Measurements from ENCODE around the gene SPINT2. TPM values are rescaled to one million over a fixed set of nuclear protein-coding genes. Genes with fewer than 3 reads are reported as not detected.

Gene SPINT2
- total and polyA plus RNA-seq, 2 of the 13 experiments (the other 11 are each of a cell fraction or from before 2014, with no cell fraction given), result 0.31 to 0.77 TPM

DNA sequence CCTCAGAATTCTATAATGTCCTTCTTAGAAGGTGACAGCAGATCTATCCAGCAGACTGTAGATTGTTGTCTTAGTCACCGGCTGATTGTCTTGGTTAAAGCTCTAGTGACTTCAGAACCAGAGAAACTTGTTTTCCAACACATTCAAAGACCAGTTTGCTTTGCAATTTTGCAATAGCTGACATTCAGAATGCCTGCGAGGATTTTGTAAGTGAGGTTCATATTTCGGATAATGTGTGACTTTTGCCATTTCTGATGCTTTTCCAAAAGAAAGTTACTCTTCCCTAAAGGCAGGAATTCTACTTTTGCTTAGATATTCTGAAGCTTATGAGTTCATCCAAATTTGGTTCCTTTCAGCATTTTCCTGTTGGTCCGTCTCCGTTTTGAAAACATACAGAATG is 13.2 kb downstream of the SPINT2 start:
- no TSS peak for BruUV-seq (replicated peaks)
- FAIRE-seq (no peak), ATAC-seq (no peak), DNase-seq (ENCODE audit: low spot score) (no peak)
- no peaks in the 10 kb centered on the region for H3K9me3 ChIP-seq (ENCODE audit: low read length)
- peaks cover 0 to 1% of the 10 kb centered on the region in 2 experiments; a peak in 1 of 5 replicates for H3K27me3 ChIP-seq (ENCODE audit: control insufficient read depth in 1 of 2, insufficient read depth in 2 of 2, low read length in 2 of 2)
- peaks cover 26% of the 10 kb centered on the region for H3K4me1 ChIP-seq (ENCODE audit: insufficient read depth, low read length)
- no peak overlapping the region for H3K4me2 ChIP-seq (ENCODE audit: low read depth, low read length)
- TF ChIP-seq ZKSCAN5 (CRISPR knock-in tag; IDR thresholded peaks at IDR 0.05) (no peak), CENPX (CRISPR knock-in tag; IDR thresholded peaks at IDR 0.05) (no peak), ZNF451 (CRISPR knock-in tag; IDR thresholded peaks at IDR 0.05) (no peak), ZNF672 (CRISPR knock-in tag; IDR thresholded peaks at IDR 0.05) (no peak), U2AF2 (IDR thresholded peaks at IDR 0.05; ENCODE audit: low read depth, low read length) (no peak)
- TF ChIP-seq, protein P1, sequence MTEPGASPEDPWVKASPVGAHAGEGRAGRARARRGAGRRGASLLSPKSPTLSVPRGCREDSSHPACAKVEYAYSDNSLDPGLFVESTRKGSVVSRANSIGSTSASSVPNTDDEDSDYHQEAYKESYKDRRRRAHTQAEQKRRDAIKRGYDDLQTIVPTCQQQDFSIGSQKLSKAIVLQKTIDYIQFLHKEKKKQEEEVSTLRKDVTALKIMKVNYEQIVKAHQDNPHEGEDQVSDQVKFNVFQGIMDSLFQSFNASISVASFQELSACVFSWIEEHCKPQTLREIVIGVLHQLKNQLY (CRISPR knock-in tag; IDR thresholded peaks at IDR 0.05), result no peak
- TF ChIP-seq, protein P2, sequence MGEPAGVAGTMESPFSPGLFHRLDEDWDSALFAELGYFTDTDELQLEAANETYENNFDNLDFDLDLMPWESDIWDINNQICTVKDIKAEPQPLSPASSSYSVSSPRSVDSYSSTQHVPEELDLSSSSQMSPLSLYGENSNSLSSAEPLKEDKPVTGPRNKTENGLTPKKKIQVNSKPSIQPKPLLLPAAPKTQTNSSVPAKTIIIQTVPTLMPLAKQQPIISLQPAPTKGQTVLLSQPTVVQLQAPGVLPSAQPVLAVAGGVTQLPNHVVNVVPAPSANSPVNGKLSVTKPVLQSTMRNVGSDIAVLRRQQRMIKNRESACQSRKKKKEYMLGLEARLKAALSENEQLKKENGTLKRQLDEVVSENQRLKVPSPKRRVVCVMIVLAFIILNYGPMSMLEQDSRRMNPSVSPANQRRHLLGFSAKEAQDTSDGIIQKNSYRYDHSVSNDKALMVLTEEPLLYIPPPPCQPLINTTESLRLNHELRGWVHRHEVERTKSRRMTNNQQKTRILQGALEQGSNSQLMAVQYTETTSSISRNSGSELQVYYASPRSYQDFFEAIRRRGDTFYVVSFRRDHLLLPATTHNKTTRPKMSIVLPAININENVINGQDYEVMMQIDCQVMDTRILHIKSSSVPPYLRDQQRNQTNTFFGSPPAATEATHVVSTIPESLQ (CRISPR knock-in tag; conservative IDR thresholded peaks at IDR 0.05), result no peak
- TF ChIP-seq, protein P3, sequence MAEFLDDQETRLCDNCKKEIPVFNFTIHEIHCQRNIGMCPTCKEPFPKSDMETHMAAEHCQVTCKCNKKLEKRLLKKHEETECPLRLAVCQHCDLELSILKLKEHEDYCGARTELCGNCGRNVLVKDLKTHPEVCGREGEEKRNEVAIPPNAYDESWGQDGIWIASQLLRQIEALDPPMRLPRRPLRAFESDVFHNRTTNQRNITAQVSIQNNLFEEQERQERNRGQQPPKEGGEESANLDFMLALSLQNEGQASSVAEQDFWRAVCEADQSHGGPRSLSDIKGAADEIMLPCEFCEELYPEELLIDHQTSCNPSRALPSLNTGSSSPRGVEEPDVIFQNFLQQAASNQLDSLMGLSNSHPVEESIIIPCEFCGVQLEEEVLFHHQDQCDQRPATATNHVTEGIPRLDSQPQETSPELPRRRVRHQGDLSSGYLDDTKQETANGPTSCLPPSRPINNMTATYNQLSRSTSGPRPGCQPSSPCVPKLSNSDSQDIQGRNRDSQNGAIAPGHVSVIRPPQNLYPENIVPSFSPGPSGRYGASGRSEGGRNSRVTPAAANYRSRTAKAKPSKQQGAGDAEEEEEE (CRISPR knock-in tag; IDR thresholded peaks at IDR 0.05; ENCODE audit: borderline replicate concordance), result no peak
- no peak overlapping the region for H3K27ac ChIP-seq (ENCODE audit: extremely low read length, insufficient read depth, low read length)
- intact Hi-C loops (cut with micrococcal nuclease; ENCODE audit: unreplicated experiment) (no loop called here), in situ Hi-C loops (cut with HindIII; ENCODE audit: extremely low pct_ligation_motif_present, low pct_unique_long_range_greater_than_20kb) (no loop called here)
- ChIA-PET POLR2A (no interaction called here), CTCF (ENCODE audit: low intra/inter-chr PET ratio, low total read pairs) (no interaction called here)
- H3K36me3 ChIP-seq (replicated peaks in 1 of 2; ENCODE audit: control insufficient read depth in 1 of 2, insufficient read depth in 2 of 2, low read length in 2 of 2), result no peaks in the 10 kb centered on the region
- WGBS (ENCODE audit: low lambda C conversion rate), result 8% methylated on average over 5 of the region's 5 CpGs
- no peak overlapping the region for H3K4me3 ChIP-seq (replicated peaks in 1 of 3; ENCODE audit: insufficient read depth in 1 of 3, low read depth in 2 of 3, low read length in 3 of 3)
- no peak overlapping the region for H2AFZ ChIP-seq (ENCODE audit: low read length)
- no peak overlapping the region for H3K9ac ChIP-seq (ENCODE audit: insufficient read depth, low read depth, low read length)
- H4K20me1 ChIP-seq (ENCODE audit: insufficient read depth, low read length), result no peaks in the 10 kb centered on the region
- no peaks in the 10 kb centered on the region for H3K79me2 ChIP-seq (ENCODE audit: insufficient read depth, low read length)
